K562 (cell line): ENCODE data around the gene CST3. TPM values are rescaled to one million over a fixed set of nuclear protein-coding genes. Genes with fewer than 3 reads are reported as not detected.

Experiments used
- ATAC-seq: fragments of 200-7000 bp; cut with Tn5 transposase; 3 replicates; pipeline ENCODE4 v1.9.1; 2020; ENCODE audit warnings: moderate library complexity
- BruUV-seq: library from RNA; stranded (reverse); fragments of 400-500 nt; replicated peaks from 2 replicates; lab custom pipeline; 2021; lab: Mats Ljungman, UMichigan
- CTCF ChIA-PET: fragments of 300-600 bp; formaldehyde crosslinking; extraction: SDS; loops from one replicate; lab custom pipeline; 2021; ENCODE audit warnings: low intra/inter-chr PET ratio; lab: Yijun Ruan, JAX
- POLR2A ChIA-PET: fragments of 300-600, 350-650 bp; sonication (Branson Sonifier 250); formaldehyde crosslinking; extraction: SDS; loops from one replicate; lab custom pipeline; 2021; ENCODE audit warnings: antibody characterized with exemption, inconsistent platforms; lab: Yijun Ruan, JAX
- DNase-seq, 4 experiments: peaks; one replicate each; pipeline versions ENCODE4 v3.0.0 to v3.0.0-alpha.2; 2011 to 2018; ENCODE audit warnings: low spot score in 3 of 4, mixed read lengths in 3 of 4; ENCODE audit errors: extremely low read depth in 1 of 4
- FAIRE-seq: peaks from 2 replicates; lab custom pipeline; 2011; peaks lifted over from hg19 to GRCh38; lab: Jason Lieb, UNC
- H2AFZ ChIP-seq: 2 replicates; pipeline ENCODE4 v1.6.0; 2011; ENCODE audit warnings: low read depth, low read length, control low read depth, inconsistent platforms
- H3K27ac ChIP-seq: fragments of 200-600 bp; 3 replicates; pipeline ENCODE4 v1.8.0; 2011; ENCODE audit warnings: low read depth, mild to moderate bottlenecking, control low read depth, inconsistent platforms, low read length, moderate library complexity, mixed read lengths; ENCODE audit errors: extremely low read depth
- H3K27me3 ChIP-seq, 2 experiments: fragments of 300-600 bp in 1 of 2; 2 replicates in 1 of 2; 3 replicates in 1 of 2; pipeline versions ENCODE4 v1.6.0 to v1.8.0; 2011; ENCODE audit warnings: inconsistent platforms in 2 of 2, low read length in 2 of 2, mild to moderate bottlenecking in 1 of 2, mixed read lengths in 1 of 2, moderate library complexity in 1 of 2; ENCODE audit not compliant: control insufficient read depth in 2 of 2, insufficient read depth in 2 of 2
- H3K36me3 ChIP-seq: fragments of 300-600 bp; 3 replicates; pipeline ENCODE4 v1.8.0; 2011; ENCODE audit warnings: mild to moderate bottlenecking, low read length, inconsistent platforms; ENCODE audit not compliant: control insufficient read depth, insufficient read depth
- H3K4me1 ChIP-seq, 2 experiments: fragments of 200-600 bp in 1 of 2; replicated peaks in 1 of 2; 2 replicates in 1 of 2; 3 replicates in 1 of 2; pipeline versions ENCODE4 v1.5.1 to v1.8.0; 2011; ENCODE audit warnings: inconsistent platforms in 2 of 2, low read length in 2 of 2, mild to moderate bottlenecking in 1 of 2, mixed read lengths in 1 of 2, moderate library complexity in 1 of 2; ENCODE audit not compliant: control insufficient read depth in 2 of 2, insufficient read depth in 2 of 2
- H3K4me2 ChIP-seq: 2 replicates; pipeline ENCODE4 v1.6.1; 2011; ENCODE audit warnings: low read length, control low read depth, inconsistent platforms, mixed read lengths; ENCODE audit not compliant: insufficient read depth
- H3K4me3 ChIP-seq: fragments of 200-600 bp; sonication (generic), shearing (Covaris generic); 2 replicates; pipeline ENCODE4 v1.5.1; 2016; ENCODE audit warnings: control low read depth, inconsistent platforms
- H3K79me2 ChIP-seq: fragments of 200-600 bp; 3 replicates; pipeline ENCODE4 v1.8.0; 2011; ENCODE audit warnings: low read length, inconsistent platforms; ENCODE audit not compliant: control insufficient read depth, insufficient read depth
- H3K9ac ChIP-seq, 2 experiments: 2 replicates each; pipeline versions ENCODE4 v1.6.0 to v1.6.1; 2011; ENCODE audit warnings: low read depth in 2 of 2, low read length in 2 of 2, control low read depth in 1 of 2, inconsistent platforms in 1 of 2, mild to moderate bottlenecking in 1 of 2, mixed read lengths in 1 of 2; ENCODE audit not compliant: insufficient read depth in 1 of 2
- H3K9me1 ChIP-seq: one replicate; pipeline ENCODE4 v1.6.0; 2011; ENCODE audit warnings: inconsistent platforms, mild to moderate bottlenecking, low read length, moderate library complexity; ENCODE audit not compliant: control insufficient read depth, insufficient read depth
- H3K9me3 ChIP-seq: replicated peaks from 2 replicates; pipeline ENCODE4 v1.5.1; 2011; ENCODE audit warnings: low read depth, low read length, inconsistent platforms; ENCODE audit not compliant: control insufficient read depth, insufficient read depth
- H4K20me1 ChIP-seq: replicated peaks from 2 replicates; pipeline ENCODE4 v1.6.1; 2011; ENCODE audit warnings: low read length, inconsistent platforms, mixed read lengths; ENCODE audit not compliant: control insufficient read depth, insufficient read depth
- BDP1 ChIP-seq: IDR thresholded peaks from 3 replicates; pipeline ENCODE4 v1.6.1; 2011; ENCODE audit not compliant: insufficient read length, insufficient read depth
- EGR1 ChIP-seq: fragments of 450-650 bp; conservative IDR thresholded peaks from 2 replicates; pipeline ENCODE4 v1.6.1; 2017; ENCODE audit warnings: mild to moderate bottlenecking
- HSF4 ChIP-seq: fragments of 250-450 bp; sonication (Bioruptor Pico); IDR thresholded peaks from 2 replicates; pipeline ENCODE4 v2.1.2; 2022; ENCODE audit warnings: mild to moderate bottlenecking, moderate library complexity, borderline replicate concordance
- IRF2 ChIP-seq: sonication (generic); formaldehyde crosslinking; IDR thresholded peaks from 2 replicates; pipeline ENCODE4 v1.8.1; 2022; ENCODE audit warnings: mild to moderate bottlenecking, missing genetic modification reagents
- MYNN ChIP-seq, 2 experiments: sonication (generic); formaldehyde crosslinking in 1 of 2; IDR thresholded peaks; 2 replicates each; pipeline versions ENCODE4 v1.5.0 to v1.6.1; 2016 to 2020; ENCODE audit warnings: antibody characterized with exemption in 1 of 2, missing genetic modification reagents in 1 of 2
- NCOA6 ChIP-seq: fragments of 450-650 bp; IDR thresholded peaks from 2 replicates; pipeline ENCODE4 v1.6.1; 2017; ENCODE audit warnings: mild to moderate bottlenecking
- SAFB ChIP-seq: fragments of 200-400 bp; formaldehyde crosslinking; IDR thresholded peaks from 2 replicates; pipeline ENCODE4 v1.6.1; 2017; ENCODE audit warnings: low read depth, low read length, borderline replicate concordance
- ZC3H4 ChIP-seq: sonication (generic); formaldehyde crosslinking; IDR thresholded peaks from 2 replicates; pipeline ENCODE4 v1.9.0; 2021; ENCODE audit warnings: missing genetic modification reagents, borderline replicate concordance
- WGBS: fragments of 100-300 bp; shearing (Covaris generic); methylation state at CpG from one replicate; pipeline ENCODE4 v1.1.6; 2016; ENCODE audit warnings: low coverage, mixed read lengths; ENCODE audit not compliant: insufficient coverage; ENCODE audit errors: missing lambda C conversion rate; 5-methylcytosine and 5-hydroxymethylcytosine counted together
- in situ Hi-C: fragments of 300-500 bp; cut with MboI; formaldehyde crosslinking; loops from 4 replicates; pipeline ENCODE4 v1.15.0; 2018; ENCODE audit warnings: inconsistent platforms, mixed read lengths
- intact Hi-C: fragments of 100-400 bp; cut with micrococcal nuclease; formaldehyde crosslinking; loops from 2 replicates; pipeline ENCODE4 v1.14.2; 2022
- polyA plus RNA-seq, 8 experiments: library from polyadenylated mRNA; depleted of rRNA in 4 of 8; stranded (reverse) in 5 of 8; unstranded in 3 of 8; fragments of >200 nt; fragmentation: Nextera tagmentation in 2 of 8; fragmentation: Illumina TruSeq in 1 of 8; extraction: Ambion mirVana in 2 of 8; extraction: Trizol in 1 of 8; gene quantifications; 2 replicates each; pipeline versions ENCODE4 v1.2.1 to v1.2.3, GENCODE V29; 2011 to 2014; ENCODE audit warnings: inconsistent platforms in 1 of 8, missing spikeins in 1 of 8
- total RNA-seq, 7 experiments: library from RNA; depleted of rRNA in 6 of 7; stranded (reverse); fragments of >200 nt in 6 of 7; fragmentation: Illumina TruSeq in 2 of 7; extraction: Trizol in 2 of 7; gene quantifications; 2 replicates each; pipeline versions ENCODE4 v1.2.1 to v1.2.3, GENCODE V29; 2011 to 2021; ENCODE audit warnings: low replicate concordance in 1 of 7
- TF ChIP-seq, protein P1 (sequence below), 2 experiments: fragments of 450-650 bp; IDR thresholded peaks; 2 replicates each; pipeline ENCODE4 v1.6.1; 2016; ENCODE audit warnings: mild to moderate bottlenecking in 2 of 2, borderline replicate concordance in 1 of 2, low read depth in 1 of 2, moderate library complexity in 1 of 2

Gene CST3
- total and polyA plus RNA-seq, 9 of the 15 experiments (the other 6 are each of a cell fraction or from before 2014, with no cell fraction given), result 8.7 to 113 (median 48.5) TPM

GRCh38 chr20:23614163-23614562, 23.6 kb downstream of the CST3 start:
- no peak for FAIRE-seq
- intact Hi-C loops, result no loop called here

More at GRCh38 chr20:23614163-23614562, 23.6 kb downstream of the CST3 start:
- Histone ChIP-seq H2AFZ (no peak overlapping the region), H4K20me1 (no peaks in the 10 kb centered on the region), H3K27ac (no peak overlapping the region), H3K9ac (no peak overlapping the region), H3K36me3 (no peaks in the 10 kb centered on the region), H3K9me3 (no peaks in the 10 kb centered on the region), H3K79me2 (no peaks in the 10 kb centered on the region), H3K27me3 (peaks cover 0 to 5% of the 10 kb centered on the region in 2 experiments; a peak in 2 of 5 replicates), H3K4me2 (no peak overlapping the region), H3K9me1 (no peaks in the 10 kb centered on the region), H3K4me1 (no peaks in the 10 kb centered on the region), H3K4me3 (no peak overlapping the region)
- POLR2A ChIA-PET, result interaction anchor here (1.0 kb wide), 1 partner anchor 9 kb away, joined by 4 read pairs; no protein-coding TSS in a partner anchor
- TF ChIP-seq ZC3H4 (CRISPR knock-in tag), result no peak
- TF ChIP-seq SAFB, result no peak
- TF ChIP-seq, protein P1, sequence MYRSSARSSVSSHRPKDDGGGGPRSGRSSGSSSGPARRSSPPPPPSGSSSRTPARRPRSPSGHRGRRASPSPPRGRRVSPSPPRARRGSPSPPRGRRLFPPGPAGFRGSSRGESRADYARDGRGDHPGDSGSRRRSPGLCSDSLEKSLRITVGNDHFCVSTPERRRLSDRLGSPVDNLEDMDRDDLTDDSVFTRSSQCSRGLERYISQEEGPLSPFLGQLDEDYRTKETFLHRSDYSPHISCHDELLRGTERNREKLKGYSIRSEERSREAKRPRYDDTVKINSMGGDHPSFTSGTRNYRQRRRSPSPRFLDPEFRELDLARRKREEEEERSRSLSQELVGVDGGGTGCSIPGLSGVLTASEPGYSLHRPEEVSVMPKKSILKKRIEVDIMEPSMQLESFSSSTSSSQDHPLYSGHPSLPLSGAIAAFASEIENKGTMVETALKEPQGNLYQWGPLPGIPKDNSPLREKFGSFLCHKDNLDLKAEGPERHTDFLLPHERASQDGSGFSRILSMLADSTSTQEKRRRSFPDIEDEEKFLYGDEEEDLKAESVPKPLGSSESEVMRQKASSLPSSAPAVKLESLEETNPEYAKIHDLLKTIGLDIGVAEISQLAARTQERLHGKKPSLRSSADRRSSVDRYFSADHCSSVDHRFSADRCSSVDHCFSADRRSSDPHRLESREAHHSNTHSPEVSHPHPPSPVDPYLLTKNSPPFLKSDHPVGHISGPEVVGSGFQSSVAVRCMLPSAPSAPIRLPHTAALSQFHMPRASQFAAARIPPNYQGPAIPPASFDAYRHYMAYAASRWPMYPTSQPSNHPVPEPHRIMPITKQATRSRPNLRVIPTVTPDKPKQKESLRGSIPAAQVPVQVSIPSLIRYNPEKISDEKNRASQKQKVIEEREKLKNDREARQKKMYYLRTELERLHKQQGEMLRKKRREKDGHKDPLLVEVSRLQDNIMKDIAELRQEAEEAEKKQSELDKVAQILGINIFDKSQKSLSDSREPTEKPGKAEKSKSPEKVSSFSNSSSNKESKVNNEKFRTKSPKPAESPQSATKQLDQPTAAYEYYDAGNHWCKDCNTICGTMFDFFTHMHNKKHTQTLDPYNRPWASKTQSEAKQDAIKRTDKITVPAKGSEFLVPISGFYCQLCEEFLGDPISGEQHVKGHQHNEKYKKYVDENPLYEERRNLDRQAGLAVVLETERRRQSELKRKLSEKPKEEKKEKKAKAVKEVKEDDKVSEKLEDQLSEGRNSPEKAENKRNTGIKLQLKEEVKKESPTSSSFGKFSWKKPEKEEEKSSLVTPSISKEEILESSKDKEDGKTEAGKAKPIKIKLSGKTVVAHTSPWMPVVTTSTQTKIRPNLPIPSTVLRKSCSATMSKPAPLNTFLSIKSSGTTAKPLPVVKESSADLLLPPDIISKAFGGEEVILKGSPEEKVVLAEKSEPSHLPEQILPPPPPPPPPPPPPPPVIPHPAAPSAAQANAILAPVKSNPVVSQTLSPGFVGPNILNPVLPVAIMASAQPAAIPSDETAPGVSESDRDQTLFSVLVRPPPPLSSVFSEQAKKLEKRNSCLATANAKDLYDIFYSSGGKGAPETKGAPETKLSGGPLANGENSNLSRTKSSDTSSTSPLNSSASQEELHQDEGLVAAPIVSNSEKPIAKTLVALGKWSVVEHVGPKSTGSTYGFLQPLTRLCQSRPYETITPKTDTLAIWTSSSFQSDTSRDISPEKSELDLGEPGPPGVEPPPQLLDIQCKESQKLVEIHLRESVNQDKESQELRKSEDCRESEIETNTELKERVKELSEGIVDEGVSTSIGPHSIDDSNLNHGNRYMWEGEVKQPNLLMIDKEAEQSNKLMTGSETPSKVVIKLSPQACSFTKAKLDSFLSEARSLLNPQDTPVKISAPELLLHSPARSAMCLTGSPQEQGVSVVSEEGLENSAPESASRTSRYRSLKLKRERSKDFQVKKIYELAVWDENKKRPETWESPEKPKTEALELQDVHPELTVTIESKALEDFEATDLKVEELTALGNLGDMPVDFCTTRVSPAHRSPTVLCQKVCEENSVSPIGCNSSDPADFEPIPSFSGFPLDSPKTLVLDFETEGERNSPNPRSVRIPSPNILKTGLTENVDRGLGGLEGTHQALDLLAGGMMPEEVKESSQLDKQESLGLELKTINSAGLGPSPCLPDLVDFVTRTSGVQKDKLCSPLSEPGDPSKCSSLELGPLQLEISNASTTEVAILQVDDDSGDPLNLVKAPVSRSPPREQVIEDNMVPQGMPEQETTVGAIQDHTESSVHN (IDR thresholded peaks at IDR 0.05; ENCODE audit: borderline replicate concordance in 1 of 2, low read depth in 1 of 2), result no peak
- TF ChIP-seq BDP1, result no peak
- no peak for TF ChIP-seq EGR1
- no peak for TF ChIP-seq NCOA6
- TF ChIP-seq MYNN (IDR thresholded peaks at IDR 0.05), result no peak
- TF ChIP-seq MYNN (CRISPR knock-in tag; IDR thresholded peaks at IDR 0.05), result no peak
- TF ChIP-seq IRF2 (CRISPR knock-in tag), result no peak
- no peak for TF ChIP-seq HSF4
- CTCF ChIA-PET, result no interaction called here
- 0% methylated on average over 5 of the region's 5 CpGs for WGBS
- DNase-seq (no peak), ATAC-seq (no peak)
- in situ Hi-C loops, result loop anchor here (10.0 kb wide), 1 partner anchor 179 kb away; the partner anchor contains the start of gene CSTL1
- BruUV-seq, result no TSS peak
